Peyer's patch (tissue), 4 donors: ENCODE measurements around the gene MEN1.

Experiments used
- CTCF ChIP-seq, 6 experiments: fragments of 450-650 bp in 4 of 6; fragments of 200-600 bp in 2 of 6; sonication (generic) in 1 of 6; IDR thresholded peaks; one replicate each; pipeline ENCODE4 v1.5.1; 2017 to 2019; ENCODE audit warnings: antibody characterized with exemption in 6 of 6, mild to moderate bottlenecking in 3 of 6, moderate library complexity in 1 of 6
- POLR2A ChIP-seq, 2 donors: fragments of 450-650 bp; IDR thresholded peaks; one replicate each; pipeline ENCODE4 v1.5.1; 2017; ENCODE audit warnings: antibody characterized with exemption in 2 of 2, mild to moderate bottlenecking in 2 of 2, moderate library complexity in 2 of 2

GRCh38 chr11:64772303-64773018 lies 37.9 kb downstream of the MEN1 start:
- TF ChIP-seq POLR2A (IDR thresholded peaks at IDR 0.05) (no peak), CTCF (IDR thresholded peaks at IDR 0.05) (no peak)
